ENCODE measurements around the gene TMEM132C.

The TMEM132C gene

GRCh38 chr12:128463881-128464280 lies 196.9 kb downstream of the TMEM132C start:
- ChIA-PET POLR2A (no interaction called here), CTCF (no interaction called here)
- Histone ChIP-seq H3K4me1 (ENCODE audit: control insufficient read depth, insufficient read depth, low read length) (no peaks in the 10 kb centered on the region), H3K27ac (ENCODE audit: extremely low read depth, low read depth, low read length) (no peak overlapping the region), H3K4me3 (ENCODE audit: low read depth, low read length) (no peak overlapping the region), H3K36me3 (ENCODE audit: control insufficient read depth in 2 of 2, insufficient read depth in 1 of 2, low read length in 2 of 2) (no peaks in the 10 kb centered on the region), H3K9me3 (ENCODE audit: control insufficient read depth, insufficient read depth, low read depth, low read length) (no peaks in the 10 kb centered on the region)
- TF ChIP-seq MEIS1 (CRISPR knock-in tag; IDR thresholded peaks at IDR 0.05; ENCODE audit: borderline replicate concordance) = no peak
- no peak for TF ChIP-seq ZNF239 (tag by site-specific recombination; IDR thresholded peaks at IDR 0.05)
- TF ChIP-seq ZNF521 (tag by site-specific recombination; IDR thresholded peaks at IDR 0.05) = no peak
- TF ChIP-seq ZBTB17 (tag by site-specific recombination; IDR thresholded peaks at IDR 0.05) = no peak
- no peak for TF ChIP-seq ZNF623 (tag by site-specific recombination; IDR thresholded peaks at IDR 0.05)
- TF ChIP-seq ZNF302 (tag by site-specific recombination; IDR thresholded peaks at IDR 0.05; ENCODE audit: low read depth) = no peak
- TF ChIP-seq GLIS2 (tag by site-specific recombination; IDR thresholded peaks at IDR 0.05) = no peak
- TF ChIP-seq ZNF157 (tag by site-specific recombination; IDR thresholded peaks at IDR 0.05) = no peak
- no peak for TF ChIP-seq ZNF561 (tag by site-specific recombination; IDR thresholded peaks at IDR 0.05; ENCODE audit: borderline replicate concordance)
- TF ChIP-seq ZNF585B (tag by site-specific recombination; IDR thresholded peaks at IDR 0.05) = no peak
- no peak for TF ChIP-seq ZNF624 (tag by site-specific recombination; IDR thresholded peaks at IDR 0.05)

GRCh38 chr12:128467882-128468281 lies 200.9 kb downstream of the TMEM132C start:
- POLR2A ChIA-PET = no interaction called here
- no peak overlapping the region for H3K4me3 ChIP-seq (ENCODE audit: low read depth, low read length)
- no peaks in the 10 kb centered on the region for H3K36me3 ChIP-seq (ENCODE audit: control insufficient read depth in 2 of 2, insufficient read depth in 1 of 2, low read length in 2 of 2)
- TF ChIP-seq MEIS1 (CRISPR knock-in tag; IDR thresholded peaks at IDR 0.05; ENCODE audit: borderline replicate concordance) (no peak), SCRT2 (tag by site-specific recombination; IDR thresholded peaks at IDR 0.05) (no peak), ZBTB21 (tag by site-specific recombination; IDR thresholded peaks at IDR 0.05) (0 out of 2 replicates have a peak, but pooled peaks have one; percentile 18), ZNF16 (tag by site-specific recombination; IDR thresholded peaks at IDR 0.05; ENCODE audit: low read depth) (no peak), PATZ1 (tag by site-specific recombination; IDR thresholded peaks at IDR 0.05) (no peak), ZNF658 (tag by site-specific recombination; IDR thresholded peaks at IDR 0.05) (no peak), ZNF121 (tag by site-specific recombination; IDR thresholded peaks at IDR 0.05) (no peak)
- H3K4me1 ChIP-seq (ENCODE audit: control insufficient read depth, insufficient read depth, low read length) = no peaks in the 10 kb centered on the region
- H3K9me3 ChIP-seq (ENCODE audit: control insufficient read depth, insufficient read depth, low read depth, low read length) = no peaks in the 10 kb centered on the region
- CTCF ChIA-PET = no interaction called here
- H3K27ac ChIP-seq (ENCODE audit: extremely low read depth, low read depth, low read length) = no peak overlapping the region

GRCh38 chr12:128468926-128469325 lies 202.0 kb downstream of the TMEM132C start:
- ChIA-PET CTCF (no interaction called here), POLR2A (no interaction called here)
- Histone ChIP-seq H3K9me3 (ENCODE audit: control insufficient read depth, insufficient read depth, low read depth, low read length) (no peaks in the 10 kb centered on the region), H3K36me3 (ENCODE audit: control insufficient read depth in 2 of 2, insufficient read depth in 1 of 2, low read length in 2 of 2) (no peaks in the 10 kb centered on the region), H3K4me1 (ENCODE audit: control insufficient read depth, insufficient read depth, low read length) (no peaks in the 10 kb centered on the region), H3K27ac (ENCODE audit: extremely low read depth, low read depth, low read length) (no peak overlapping the region), H3K4me3 (ENCODE audit: low read depth, low read length) (no peak overlapping the region)
- no peak for TF ChIP-seq ZNF610 (tag by site-specific recombination; IDR thresholded peaks at IDR 0.05; ENCODE audit: borderline replicate concordance)

GRCh38 chr12:128471491-128471890 lies 204.5 kb downstream of the TMEM132C start:
- TF ChIP-seq ZNF404 (tag by site-specific recombination; IDR thresholded peaks at IDR 0.05) (no peak), KLF7 (tag by site-specific recombination; IDR thresholded peaks at IDR 0.05; ENCODE audit: borderline replicate concordance) (no peak), PRDM1 (tag by site-specific recombination; IDR thresholded peaks at IDR 0.05) (no peak), ZNF175 (tag by site-specific recombination; IDR thresholded peaks at IDR 0.05) (no peak), SCRT1 (tag by site-specific recombination; IDR thresholded peaks at IDR 0.05; ENCODE audit: borderline replicate concordance) (no peak), HOXC10 (CRISPR knock-in tag; IDR thresholded peaks at IDR 0.05) (no peak)
- Histone ChIP-seq H3K9me3 (ENCODE audit: control insufficient read depth, insufficient read depth, low read depth, low read length) (no peaks in the 10 kb centered on the region), H3K27ac (ENCODE audit: extremely low read depth, low read depth, low read length) (no peak overlapping the region), H3K4me3 (ENCODE audit: low read depth, low read length) (no peak overlapping the region), H3K36me3 (ENCODE audit: control insufficient read depth in 2 of 2, insufficient read depth in 1 of 2, low read length in 2 of 2) (no peaks in the 10 kb centered on the region), H3K4me1 (ENCODE audit: control insufficient read depth, insufficient read depth, low read length) (no peaks in the 10 kb centered on the region)
- POLR2A ChIA-PET = no interaction called here
- CTCF ChIA-PET = no interaction called here

Measured in HEK293 (cell line).